Progenitor cell of endocrine pancreas (in vitro differentiated cells): ENCODE results near the gene CLEC2D. TPM values are rescaled to one million over a fixed set of nuclear protein-coding genes. Genes with fewer than 3 reads are reported as not detected.
"Not testable (repeated sequence)": the region's sequence is repeated elsewhere in the genome, so short reads cannot be mapped to it uniquely, and the experiment has no call there.

Experiments
- DNase-seq: peaks from one replicate; pipeline ENCODE4 v3.0.0; 2021; ENCODE audit warnings: low spot score; ENCODE audit not compliant: unreplicated experiment
- H3K27ac Mint-ChIP-seq: 2 replicates; pipeline ENCODE4 v1.8.0; 2021; ENCODE audit warnings: mild to moderate bottlenecking, moderate library complexity, mixed read lengths
- H3K27me3 Mint-ChIP-seq: 2 replicates; pipeline ENCODE4 v1.8.0; 2021; ENCODE audit warnings: mixed read lengths
- H3K36me3 Mint-ChIP-seq: 2 replicates; pipeline ENCODE4 v1.8.0; 2022; ENCODE audit warnings: mixed read lengths; ENCODE audit not compliant: insufficient read depth
- H3K4me1 Mint-ChIP-seq: 2 replicates; pipeline ENCODE4 v1.8.0; 2021; ENCODE audit warnings: low read depth, mixed read lengths
- H3K4me3 Mint-ChIP-seq: 2 replicates; pipeline ENCODE4 v1.8.0; 2021; ENCODE audit warnings: low read depth, mild to moderate bottlenecking, moderate library complexity, mixed read lengths
- H3K9me3 Mint-ChIP-seq: 2 replicates; pipeline ENCODE4 v1.8.0; 2021; ENCODE audit warnings: low read depth, mixed read lengths
- CTCF ChIP-seq: fragments of 200-600 bp; sonication (generic); IDR thresholded peaks from one replicate; pipeline ENCODE4 v1.5.0; 2021; ENCODE audit warnings: antibody characterized with exemption, mild to moderate bottlenecking; ENCODE audit not compliant: unreplicated experiment
- total RNA-seq: library from RNA; stranded (reverse); gene quantifications from 2 replicates; pipeline ENCODE4 v1.2.1, GENCODE V29; 2021

The CLEC2D gene
- total RNA-seq, 1 donor from 2014 or later = 23.5 TPM

- TF ChIP-seq CTCF = no peak
- peaks cover 32% of the 10 kb centered on the region for H3K36me3 Mint-ChIP-seq
- H3K4me1 Mint-ChIP-seq = no peaks in the 10 kb centered on the region
- H3K27me3 Mint-ChIP-seq = peaks cover 6% of the 10 kb centered on the region
- peaks cover 42% of the 10 kb centered on the region for H3K9me3 Mint-ChIP-seq
- no peak for DNase-seq
- no peak overlapping the region for H3K27ac Mint-ChIP-seq
- no peak overlapping the region for H3K4me3 Mint-ChIP-seq
Measured at GRCh38 chr12:9699269-9699897, 29.9 kb downstream of the CLEC2D start.

GRCh38 chr12:9699898-9700605 is 30.5 kb downstream of the CLEC2D start:
- TF ChIP-seq CTCF = no peak
- H3K9me3 Mint-ChIP-seq = peaks cover 45% of the 10 kb centered on the region
- DNase-seq = no peak
- peaks cover 6% of the 10 kb centered on the region for H3K27me3 Mint-ChIP-seq
- H3K27ac Mint-ChIP-seq = no peak overlapping the region
- H3K36me3 Mint-ChIP-seq = peaks cover 26% of the 10 kb centered on the region
- H3K4me1 Mint-ChIP-seq = no peaks in the 10 kb centered on the region
- no peak overlapping the region for H3K4me3 Mint-ChIP-seq

- DNase-seq = no peak
- Mint-ChIP-seq H3K4me3 (no peak overlapping the region), H3K36me3 (peaks cover 20% of the 10 kb centered on the region), H3K9me3 (peaks cover 45% of the 10 kb centered on the region), H3K27me3 (peaks cover 6% of the 10 kb centered on the region), H3K27ac (no peak overlapping the region), H3K4me1 (no peaks in the 10 kb centered on the region)
- no peak for TF ChIP-seq CTCF
Measured at GRCh38 chr12:9700606-9700956, 31.1 kb downstream of the CLEC2D start.

GRCh38 chr12:9701380-9702154 is 32.1 kb downstream of the CLEC2D start:
- DNase-seq = no peak
- Mint-ChIP-seq H3K36me3 (peaks cover 10% of the 10 kb centered on the region), H3K9me3 (peaks cover 43% of the 10 kb centered on the region), H3K4me3 (no peak overlapping the region), H3K27me3 (peaks cover 6% of the 10 kb centered on the region), H3K4me1 (no peaks in the 10 kb centered on the region), H3K27ac (no peak overlapping the region)
- TF ChIP-seq CTCF = no peak

GRCh38 chr12:9702255-9702654 is 32.7 kb downstream of the CLEC2D start:
- H3K27ac Mint-ChIP-seq = peak overlapping the region; percentile 23
- no peak for TF ChIP-seq CTCF
- peaks cover 38% of the 10 kb centered on the region for H3K9me3 Mint-ChIP-seq
- no peak for DNase-seq
- peaks cover 6% of the 10 kb centered on the region for H3K27me3 Mint-ChIP-seq
- H3K4me1 Mint-ChIP-seq = no peaks in the 10 kb centered on the region
- H3K4me3 Mint-ChIP-seq = no peak overlapping the region
- H3K36me3 Mint-ChIP-seq = peaks cover 5% of the 10 kb centered on the region

GRCh38 chr12:9704561-9704960 is 35.0 kb downstream of the CLEC2D start:
- not testable (repeated sequence) for H3K27ac Mint-ChIP-seq, H3K27me3 Mint-ChIP-seq, DNase-seq, H3K4me1 Mint-ChIP-seq, H3K36me3 Mint-ChIP-seq, H3K4me3 Mint-ChIP-seq
- peaks cover 23% of the 10 kb centered on the region for H3K9me3 Mint-ChIP-seq
